ENCODE data around the gene CACNA2D3. TPM values are rescaled to one million over a fixed set of nuclear protein-coding genes. Genes with fewer than 3 reads are reported as not detected.

Gene CACNA2D3
- total RNA-seq, 1 donor from 2014 or later, result not detected

DNA sequence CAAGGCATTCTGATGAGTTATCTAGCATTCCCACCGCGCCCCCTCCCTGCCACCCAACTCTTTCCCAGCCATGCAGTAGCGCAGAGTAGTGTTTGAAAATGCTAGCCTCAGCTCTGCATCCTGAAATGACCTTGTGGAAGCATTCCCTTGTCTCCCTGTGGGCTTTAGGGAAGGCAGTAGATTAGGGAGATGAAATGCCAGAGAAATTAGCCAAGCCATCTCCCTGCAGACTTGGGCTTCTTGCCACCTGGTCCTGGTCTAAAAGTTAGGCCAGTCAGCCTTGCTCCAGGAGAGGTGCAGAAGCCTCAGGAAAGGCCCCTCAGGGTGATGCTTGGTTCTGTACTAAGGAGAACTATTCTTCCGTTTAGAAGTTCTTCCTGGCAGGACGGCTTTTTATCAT, 231.2 kb downstream of the CACNA2D3 start:
- no peak overlapping the region for H3K27ac Mint-ChIP-seq
- no peak overlapping the region for H3K4me3 Mint-ChIP-seq
- H3K36me3 Mint-ChIP-seq (ENCODE audit: low read depth), result no peaks in the 10 kb centered on the region
- H3K27me3 Mint-ChIP-seq (ENCODE audit: insufficient read depth), result no peaks in the 10 kb centered on the region
- no peaks in the 10 kb centered on the region for H3K9me3 Mint-ChIP-seq
- no peak for DNase-seq (ENCODE audit: low spot score)
- H3K4me1 Mint-ChIP-seq (ENCODE audit: low read depth), result no peaks in the 10 kb centered on the region
- intact Hi-C loops (cut with micrococcal nuclease), result no loop called here

DNA sequence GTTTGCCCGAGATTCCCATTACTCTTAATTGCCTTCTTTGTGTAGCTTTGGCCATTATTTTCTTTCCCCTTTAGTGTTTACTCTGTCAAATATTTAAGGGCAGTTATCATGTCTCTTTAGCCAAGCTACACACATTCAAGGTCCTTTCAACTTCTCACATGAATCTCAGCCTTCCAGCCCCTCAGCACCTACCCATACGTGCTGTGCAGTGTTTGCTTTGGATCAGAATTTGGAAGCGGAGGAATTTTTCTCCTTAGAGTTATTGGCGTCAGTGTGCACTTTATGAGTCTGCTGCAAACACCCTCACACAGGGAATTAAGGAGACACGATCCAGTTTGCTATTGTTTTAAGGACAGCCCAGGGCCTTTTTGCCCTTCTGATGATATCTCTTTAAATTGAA, 231.6 kb downstream of the CACNA2D3 start:
- H3K4me1 Mint-ChIP-seq (ENCODE audit: low read depth), result no peaks in the 10 kb centered on the region

DNA sequence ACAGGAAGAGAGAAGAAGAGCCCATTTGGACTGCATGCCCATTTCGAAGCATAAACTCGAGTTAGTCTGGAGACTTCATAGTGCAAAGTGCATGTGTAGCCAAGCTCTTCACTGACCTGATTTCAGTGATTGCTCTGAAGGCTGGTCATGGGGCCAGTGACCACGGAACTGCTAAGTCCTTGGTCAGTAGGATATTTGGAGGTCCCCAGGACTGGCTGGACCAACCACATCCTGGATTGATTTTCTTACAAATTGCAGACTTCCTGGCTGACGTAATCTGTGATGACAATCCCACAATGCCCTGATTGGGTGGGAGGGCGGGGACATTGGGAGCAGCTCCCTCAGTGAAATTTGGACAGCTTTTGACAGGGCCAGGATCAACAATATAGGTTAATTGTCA, 233.4 kb downstream of the CACNA2D3 start:
- intact Hi-C loops (cut with micrococcal nuclease), result no loop called here
- DNase-seq (ENCODE audit: low spot score), result no peak
- Mint-ChIP-seq H3K27me3 (ENCODE audit: insufficient read depth) (no peaks in the 10 kb centered on the region), H3K36me3 (ENCODE audit: low read depth) (no peaks in the 10 kb centered on the region), H3K4me1 (ENCODE audit: low read depth) (no peaks in the 10 kb centered on the region), H3K4me3 (no peak overlapping the region), H3K9me3 (no peaks in the 10 kb centered on the region), H3K27ac (no peak overlapping the region)

More for the DNA sequence above, 231.6 kb downstream of the CACNA2D3 start:
- Mint-ChIP-seq H3K9me3 (no peaks in the 10 kb centered on the region), H3K4me3 (no peak overlapping the region), H3K27ac (no peak overlapping the region), H3K36me3 (ENCODE audit: low read depth) (no peaks in the 10 kb centered on the region), H3K27me3 (ENCODE audit: insufficient read depth) (no peaks in the 10 kb centered on the region)
- no peak for DNase-seq (ENCODE audit: low spot score)
- intact Hi-C loops (cut with micrococcal nuclease), result no loop called here

DNA sequence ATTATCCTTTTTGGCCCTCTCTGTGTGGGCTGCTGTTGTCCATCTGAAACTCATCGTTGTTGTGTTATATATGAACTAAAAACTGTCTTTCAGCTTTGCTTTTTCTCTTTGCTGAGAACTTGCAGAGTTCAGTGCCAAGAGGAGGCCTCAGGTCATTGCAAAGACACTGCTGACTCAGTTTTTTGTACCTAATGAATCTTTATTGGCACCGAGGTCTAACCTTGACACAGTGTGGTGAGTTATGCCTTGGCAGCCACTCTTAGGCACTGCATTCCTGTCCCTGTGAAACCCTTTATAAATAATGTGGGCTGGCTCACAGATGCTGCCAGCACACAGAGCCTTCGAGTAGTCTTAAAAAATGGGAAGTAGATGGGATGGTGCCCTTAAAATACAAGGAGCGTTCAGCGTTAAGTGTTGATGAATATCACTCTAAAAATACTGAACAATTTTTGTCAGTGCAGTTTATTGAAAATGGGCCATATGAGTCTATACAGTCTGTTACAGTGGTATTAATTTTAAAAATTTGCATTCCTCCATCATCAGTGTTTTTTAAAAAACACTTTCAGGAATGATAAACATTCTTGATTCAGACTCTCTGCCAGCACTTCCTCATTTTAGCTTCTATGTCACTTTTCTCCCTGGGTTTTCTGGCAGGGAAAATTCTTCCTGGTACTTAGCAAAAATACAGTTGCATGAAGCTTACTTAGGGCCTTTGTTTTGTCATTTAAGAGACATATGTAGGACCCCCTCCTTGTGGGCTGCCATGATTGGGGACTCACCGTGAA, 234.1 kb downstream of the CACNA2D3 start:
- intact Hi-C loops (cut with micrococcal nuclease), result no loop called here
- no peak overlapping the region for H3K4me3 Mint-ChIP-seq
- H3K36me3 Mint-ChIP-seq (ENCODE audit: low read depth), result no peaks in the 10 kb centered on the region
- no peaks in the 10 kb centered on the region for H3K9me3 Mint-ChIP-seq
- no peaks in the 10 kb centered on the region for H3K27me3 Mint-ChIP-seq (ENCODE audit: insufficient read depth)
- DNase-seq (ENCODE audit: low spot score), result no peak
- no peaks in the 10 kb centered on the region for H3K4me1 Mint-ChIP-seq (ENCODE audit: low read depth)
- no peak overlapping the region for H3K27ac Mint-ChIP-seq

DNA sequence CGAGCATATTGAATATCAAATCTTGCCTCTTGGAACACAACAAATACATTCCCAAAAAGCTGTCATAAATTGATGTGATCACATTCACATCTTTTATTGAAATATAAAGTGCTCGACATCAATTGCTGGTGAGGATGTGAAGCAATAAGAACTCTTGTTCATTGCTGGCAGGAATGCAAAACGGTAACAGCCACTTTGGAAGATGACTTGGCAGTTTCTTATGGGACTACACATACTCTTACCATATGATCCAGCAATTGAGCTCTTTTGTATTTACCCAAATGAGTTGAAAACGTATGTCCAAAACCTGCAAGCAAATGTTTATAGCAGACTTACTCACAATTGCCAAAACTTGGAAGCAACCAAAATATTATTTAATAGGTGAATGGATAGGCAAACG, 234.9 kb downstream of the CACNA2D3 start:
- Mint-ChIP-seq H3K27me3 (ENCODE audit: insufficient read depth) (no peaks in the 10 kb centered on the region), H3K27ac (no peak overlapping the region), H3K4me3 (no peak overlapping the region), H3K36me3 (ENCODE audit: low read depth) (no peaks in the 10 kb centered on the region), H3K9me3 (no peaks in the 10 kb centered on the region), H3K4me1 (ENCODE audit: low read depth) (no peaks in the 10 kb centered on the region)
- intact Hi-C loops (cut with micrococcal nuclease), result no loop called here
- DNase-seq (ENCODE audit: low spot score), result no peak

DNA sequence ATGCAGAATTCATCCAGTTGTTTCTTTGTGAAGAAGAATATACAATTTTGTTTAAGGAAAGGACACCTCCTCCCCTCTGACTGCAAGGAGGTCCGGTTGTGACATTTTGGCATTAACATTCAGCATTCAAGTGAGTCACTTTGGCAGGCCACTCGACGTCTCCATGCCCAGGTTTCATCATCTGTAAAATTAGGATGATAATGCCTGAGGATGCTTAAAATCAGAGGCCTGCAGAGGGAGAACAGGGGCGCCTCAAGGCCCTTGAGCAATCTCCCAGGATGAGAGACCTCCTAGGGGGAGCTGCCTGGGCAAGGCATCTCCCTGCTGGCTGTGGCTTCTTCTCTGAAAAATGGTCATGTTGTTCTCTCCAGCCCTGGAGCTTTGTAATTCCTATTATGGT, 236.0 kb downstream of the CACNA2D3 start:
- no peaks in the 10 kb centered on the region for H3K9me3 Mint-ChIP-seq
- no peak overlapping the region for H3K27ac Mint-ChIP-seq
- H3K27me3 Mint-ChIP-seq (ENCODE audit: insufficient read depth), result no peaks in the 10 kb centered on the region
- DNase-seq (ENCODE audit: low spot score), result no peak
- no peak overlapping the region for H3K4me3 Mint-ChIP-seq
- intact Hi-C loops (cut with micrococcal nuclease), result no loop called here
- no peaks in the 10 kb centered on the region for H3K36me3 Mint-ChIP-seq (ENCODE audit: low read depth)
- no peaks in the 10 kb centered on the region for H3K4me1 Mint-ChIP-seq (ENCODE audit: low read depth)

DNA sequence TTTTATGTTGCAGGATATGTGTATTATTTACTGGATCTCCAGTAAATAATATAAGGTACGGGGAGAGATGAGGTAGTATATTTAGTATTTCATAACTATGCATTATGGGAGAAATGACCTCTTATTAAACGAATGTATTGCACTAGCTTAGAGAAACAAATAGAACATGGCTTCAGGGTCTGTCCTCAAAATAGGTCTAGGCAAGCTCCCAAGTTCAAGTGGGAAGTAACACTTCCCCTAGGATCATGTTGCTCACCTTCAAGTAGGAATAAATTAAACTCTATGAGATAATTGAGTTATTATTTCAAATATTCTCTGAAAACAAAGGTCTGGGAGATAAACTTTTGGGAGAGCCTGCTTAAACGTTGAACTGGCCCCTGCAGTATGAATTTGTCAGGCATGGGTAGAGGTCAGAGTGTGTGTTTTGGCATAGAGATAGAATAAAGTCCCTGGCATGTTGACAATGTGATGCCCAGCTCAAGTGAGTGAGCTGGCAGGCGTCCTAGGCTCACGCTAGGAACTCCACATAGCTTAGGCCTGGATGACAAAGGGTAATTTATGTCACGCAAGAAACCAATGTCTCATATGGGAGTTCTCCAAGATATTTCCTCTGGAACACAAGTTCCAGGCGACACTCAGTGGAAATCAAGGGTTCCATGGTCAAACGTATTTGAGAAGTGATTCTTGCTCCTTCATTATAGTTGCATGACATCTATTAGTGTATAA, 236.8 kb downstream of the CACNA2D3 start:
- intact Hi-C loops (cut with micrococcal nuclease), result no loop called here
- H3K4me3 Mint-ChIP-seq, result no peak overlapping the region
- no peaks in the 10 kb centered on the region for H3K36me3 Mint-ChIP-seq (ENCODE audit: low read depth)
- no peak overlapping the region for H3K27ac Mint-ChIP-seq
- no peak for DNase-seq (ENCODE audit: low spot score)
- no peaks in the 10 kb centered on the region for H3K4me1 Mint-ChIP-seq (ENCODE audit: low read depth)
- no peaks in the 10 kb centered on the region for H3K27me3 Mint-ChIP-seq (ENCODE audit: insufficient read depth)
- H3K9me3 Mint-ChIP-seq, result no peaks in the 10 kb centered on the region

DNA sequence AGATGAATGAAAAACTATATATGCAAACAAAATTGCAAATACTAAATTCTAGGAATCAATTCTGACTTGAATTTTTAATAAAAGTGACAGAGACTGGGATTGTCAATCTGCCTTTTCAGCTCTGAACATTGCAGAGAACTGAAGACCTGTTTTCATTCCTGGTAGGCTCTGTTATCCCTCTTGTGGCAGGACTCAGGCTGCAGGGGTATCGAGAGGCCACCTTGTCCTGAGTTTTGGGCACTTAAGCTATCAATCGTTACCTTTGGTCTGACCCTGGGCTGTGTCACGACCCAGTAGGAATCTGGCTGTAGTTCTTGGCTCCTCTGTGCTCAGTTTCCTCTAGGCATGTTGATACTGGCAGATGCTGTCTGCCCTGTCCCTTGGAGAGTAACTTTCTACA, 238.0 kb downstream of the CACNA2D3 start:
- no peaks in the 10 kb centered on the region for H3K4me1 Mint-ChIP-seq (ENCODE audit: low read depth)
- no peak overlapping the region for H3K27ac Mint-ChIP-seq
- H3K4me3 Mint-ChIP-seq, result no peak overlapping the region
- H3K27me3 Mint-ChIP-seq (ENCODE audit: insufficient read depth), result no peaks in the 10 kb centered on the region
- DNase-seq (ENCODE audit: low spot score), result no peak
- intact Hi-C loops (cut with micrococcal nuclease), result no loop called here
- H3K36me3 Mint-ChIP-seq (ENCODE audit: low read depth), result no peaks in the 10 kb centered on the region
- no peaks in the 10 kb centered on the region for H3K9me3 Mint-ChIP-seq

DNA sequence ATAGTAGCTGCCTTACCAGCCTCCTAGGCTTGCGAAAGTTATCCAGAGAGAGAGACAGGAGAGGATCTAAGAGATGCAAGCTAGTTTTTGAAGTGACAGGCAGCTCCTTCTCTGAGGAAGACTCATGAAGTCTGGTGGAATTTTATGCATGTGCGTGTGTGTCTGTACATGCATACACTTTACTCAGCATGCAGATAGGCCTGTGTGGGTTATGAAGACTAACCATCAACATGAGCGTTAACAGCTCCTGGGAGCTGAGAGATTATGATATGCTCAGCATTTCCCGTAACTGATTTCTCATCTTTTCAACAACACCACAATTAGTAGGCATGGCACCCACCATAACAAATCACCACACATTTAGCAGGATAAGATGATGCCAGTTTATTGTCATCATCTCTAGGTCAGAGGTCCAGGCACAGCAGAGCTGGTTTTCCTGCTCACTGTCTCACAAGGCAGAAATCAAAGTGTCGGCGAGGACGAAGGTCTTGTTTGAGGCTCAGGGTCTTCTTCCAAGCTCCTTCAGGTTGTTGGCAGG, 239.5 kb downstream of the CACNA2D3 start:
- Mint-ChIP-seq H3K27me3 (ENCODE audit: insufficient read depth) (peaks cover 2% of the 10 kb centered on the region), H3K9me3 (no peaks in the 10 kb centered on the region), H3K4me1 (ENCODE audit: low read depth) (no peaks in the 10 kb centered on the region), H3K4me3 (no peak overlapping the region), H3K27ac (no peak overlapping the region), H3K36me3 (ENCODE audit: low read depth) (no peaks in the 10 kb centered on the region)
- no peak for DNase-seq (ENCODE audit: low spot score)
- intact Hi-C loops (cut with micrococcal nuclease), result no loop called here

DNA sequence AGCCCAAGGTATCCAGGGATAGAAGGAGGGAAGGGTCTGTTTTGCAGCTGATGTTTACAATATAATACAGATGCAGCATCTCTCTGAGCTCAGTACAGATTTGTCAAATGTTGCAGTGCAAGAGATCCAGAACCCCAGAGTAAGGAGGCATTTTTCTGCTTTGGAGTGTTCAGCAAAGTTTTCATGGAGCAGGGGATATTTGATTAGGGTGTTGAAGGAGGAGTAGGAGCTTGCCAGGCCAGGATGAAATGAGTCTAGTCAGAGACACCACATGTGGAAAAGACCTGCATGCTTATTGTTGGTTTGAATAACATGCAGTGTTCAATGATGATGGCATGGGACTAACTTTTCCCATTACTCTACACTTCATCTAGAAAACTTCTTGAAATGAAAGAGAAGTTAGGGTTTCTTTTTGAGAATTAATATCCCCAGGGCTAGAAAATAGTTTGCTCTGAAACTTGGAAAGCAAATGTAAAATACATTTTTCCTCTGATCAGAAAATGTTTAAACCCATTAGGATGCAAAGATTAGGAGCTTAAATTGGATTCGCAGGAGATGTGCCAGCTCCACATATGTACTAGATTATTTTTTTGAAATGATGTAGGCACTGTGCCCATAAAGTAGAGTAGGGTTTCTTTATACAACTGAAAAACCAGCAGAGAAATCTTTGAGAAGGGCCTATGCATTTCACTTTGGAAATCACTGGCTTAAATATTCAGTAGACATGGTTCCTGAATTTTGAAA, 243.8 kb downstream of the CACNA2D3 start:
- Mint-ChIP-seq H3K4me1 (ENCODE audit: low read depth) (no peaks in the 10 kb centered on the region), H3K36me3 (ENCODE audit: low read depth) (no peaks in the 10 kb centered on the region), H3K27ac (no peak overlapping the region), H3K4me3 (no peak overlapping the region), H3K9me3 (no peaks in the 10 kb centered on the region), H3K27me3 (ENCODE audit: insufficient read depth) (peaks cover 2% of the 10 kb centered on the region)
- DNase-seq (ENCODE audit: low spot score), result no peak
- intact Hi-C loops (cut with micrococcal nuclease), result no loop called here

DNA sequence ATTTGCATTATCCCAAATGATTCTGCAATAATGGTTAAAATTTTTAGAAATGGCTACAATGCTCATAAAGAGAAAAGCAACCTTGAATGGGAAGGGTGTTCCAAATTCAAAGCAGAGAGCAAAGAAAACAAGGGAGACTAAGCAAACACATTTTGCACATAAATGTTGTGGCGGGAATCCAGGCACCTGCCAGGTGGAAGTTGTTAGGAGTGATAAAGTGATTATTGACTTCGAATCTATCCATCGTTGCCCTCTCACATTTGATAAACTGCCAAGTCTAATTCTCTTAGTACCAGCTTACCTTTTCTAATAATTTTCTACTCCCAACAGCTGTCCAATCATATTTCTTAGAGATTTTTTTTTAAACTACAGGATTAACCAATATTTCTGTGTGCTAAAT, 244.5 kb downstream of the CACNA2D3 start:
- Mint-ChIP-seq H3K27ac (no peak overlapping the region), H3K4me1 (ENCODE audit: low read depth) (no peaks in the 10 kb centered on the region), H3K27me3 (ENCODE audit: insufficient read depth) (peaks cover 2% of the 10 kb centered on the region), H3K36me3 (ENCODE audit: low read depth) (no peaks in the 10 kb centered on the region), H3K4me3 (no peak overlapping the region), H3K9me3 (no peaks in the 10 kb centered on the region)
- no peak for DNase-seq (ENCODE audit: low spot score)
- intact Hi-C loops (cut with micrococcal nuclease), result no loop called here

DNA sequence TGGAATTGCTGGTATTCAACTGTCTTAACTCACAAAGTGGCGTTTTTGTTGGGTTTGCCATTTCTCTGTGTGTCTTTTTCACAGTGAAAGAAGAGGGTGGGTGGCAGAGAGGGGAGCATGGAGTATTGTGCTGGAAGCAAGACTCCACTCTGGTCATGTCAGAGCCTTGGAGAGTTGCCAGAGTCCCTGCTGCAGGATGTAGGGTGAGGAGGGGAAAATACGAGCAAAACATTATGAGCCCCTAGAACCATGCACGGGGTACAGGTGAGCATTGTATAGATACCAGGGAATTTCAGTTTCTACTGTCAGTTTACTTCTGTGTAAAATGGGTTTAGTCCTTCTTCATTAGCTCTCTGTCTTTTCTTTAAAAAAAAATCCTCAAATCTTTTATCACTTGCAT, 249.9 kb downstream of the CACNA2D3 start:
- Mint-ChIP-seq H3K4me1 (ENCODE audit: low read depth) (no peaks in the 10 kb centered on the region), H3K9me3 (no peaks in the 10 kb centered on the region), H3K27ac (no peak overlapping the region), H3K36me3 (ENCODE audit: low read depth) (no peaks in the 10 kb centered on the region), H3K4me3 (no peak overlapping the region), H3K27me3 (ENCODE audit: insufficient read depth) (no peaks in the 10 kb centered on the region)
- intact Hi-C loops (cut with micrococcal nuclease), result no loop called here
- no peak for DNase-seq (ENCODE audit: low spot score)
